Neutrophil (primary cell): ENCODE data around the gene PNPLA5.

ENCODE experiments used
- H3K27ac ChIP-seq: fragments of 200-600 bp; sonication (generic); 2 replicates; pipeline ENCODE4 v1.5.1; 2016; ENCODE audit warnings: mild to moderate bottlenecking, moderate library complexity
- H3K27me3 ChIP-seq: fragments of 200-600 bp; sonication (generic); 2 replicates; pipeline ENCODE4 v1.6.0; 2016; ENCODE audit warnings: mild to moderate bottlenecking
- H3K36me3 ChIP-seq: fragments of 200-600 bp; sonication (generic); 2 replicates; pipeline ENCODE4 v1.5.1; 2017
- H3K4me1 ChIP-seq, 2 experiments: fragments of 200-600 bp in 1 of 2; sonication (generic) in 1 of 2; 1 replicate in 1 of 2; 2 replicates in 1 of 2; pipeline versions ENCODE4 v1.5.1 to v1.6.1; 2013 to 2016; ENCODE audit warnings: low read depth in 1 of 2, low read length in 1 of 2, mild to moderate bottlenecking in 1 of 2, moderate library complexity in 1 of 2; ENCODE audit not compliant: control insufficient read depth in 1 of 2, insufficient read depth in 1 of 2
- H3K4me3 ChIP-seq, 2 experiments: fragments of 200-600 bp in 1 of 2; sonication (generic) in 1 of 2; 1 replicate in 1 of 2; 2 replicates in 1 of 2; pipeline ENCODE4 v1.5.1; 2013 to 2016; ENCODE audit warnings: low read depth in 1 of 2, low read length in 1 of 2, mild to moderate bottlenecking in 1 of 2, moderate library complexity in 1 of 2
- H3K9me3 ChIP-seq: fragments of 200-600 bp; sonication (generic); 2 replicates; pipeline ENCODE4 v1.5.1; 2016
- TF ChIP-seq, protein P1 (sequence below): fragments of 200-600 bp; sonication (generic); IDR thresholded peaks from 2 replicates; pipeline ENCODE4 v1.5.1; 2016; ENCODE audit warnings: antibody characterized with exemption

The PNPLA5 gene

DNA sequence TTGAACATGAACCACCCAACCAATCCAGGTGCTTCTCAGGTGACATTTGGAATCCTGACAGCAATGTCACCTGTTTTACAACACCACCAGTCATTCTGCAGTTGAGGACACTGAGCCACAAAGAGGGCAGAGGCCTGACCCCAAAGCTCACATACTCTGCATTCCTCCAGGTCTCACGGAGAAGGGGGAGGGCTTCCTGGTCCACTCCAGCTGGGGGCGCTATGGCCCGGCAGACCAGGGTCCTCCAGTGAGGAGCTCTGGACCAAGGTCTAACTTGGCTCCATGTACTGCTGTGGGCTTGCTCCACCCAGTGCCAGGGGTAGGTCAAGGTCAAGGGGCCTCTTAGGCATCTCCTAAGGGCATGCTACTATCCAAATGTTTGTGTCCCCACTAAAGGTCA lies 30.3 kb upstream of the PNPLA5 start:
- Histone ChIP-seq H3K36me3 (no peaks in the 10 kb centered on the region), H3K9me3 (no peaks in the 10 kb centered on the region), H3K27ac (no peak overlapping the region), H3K4me3 (no peak overlapping the region), H3K27me3 (peaks cover 80% of the 10 kb centered on the region), H3K4me1 (peaks cover 4 to 12% of the 10 kb centered on the region in 2 experiments)
- TF ChIP-seq, protein P1, sequence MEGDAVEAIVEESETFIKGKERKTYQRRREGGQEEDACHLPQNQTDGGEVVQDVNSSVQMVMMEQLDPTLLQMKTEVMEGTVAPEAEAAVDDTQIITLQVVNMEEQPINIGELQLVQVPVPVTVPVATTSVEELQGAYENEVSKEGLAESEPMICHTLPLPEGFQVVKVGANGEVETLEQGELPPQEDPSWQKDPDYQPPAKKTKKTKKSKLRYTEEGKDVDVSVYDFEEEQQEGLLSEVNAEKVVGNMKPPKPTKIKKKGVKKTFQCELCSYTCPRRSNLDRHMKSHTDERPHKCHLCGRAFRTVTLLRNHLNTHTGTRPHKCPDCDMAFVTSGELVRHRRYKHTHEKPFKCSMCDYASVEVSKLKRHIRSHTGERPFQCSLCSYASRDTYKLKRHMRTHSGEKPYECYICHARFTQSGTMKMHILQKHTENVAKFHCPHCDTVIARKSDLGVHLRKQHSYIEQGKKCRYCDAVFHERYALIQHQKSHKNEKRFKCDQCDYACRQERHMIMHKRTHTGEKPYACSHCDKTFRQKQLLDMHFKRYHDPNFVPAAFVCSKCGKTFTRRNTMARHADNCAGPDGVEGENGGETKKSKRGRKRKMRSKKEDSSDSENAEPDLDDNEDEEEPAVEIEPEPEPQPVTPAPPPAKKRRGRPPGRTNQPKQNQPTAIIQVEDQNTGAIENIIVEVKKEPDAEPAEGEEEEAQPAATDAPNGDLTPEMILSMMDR, result no peak

DNA sequence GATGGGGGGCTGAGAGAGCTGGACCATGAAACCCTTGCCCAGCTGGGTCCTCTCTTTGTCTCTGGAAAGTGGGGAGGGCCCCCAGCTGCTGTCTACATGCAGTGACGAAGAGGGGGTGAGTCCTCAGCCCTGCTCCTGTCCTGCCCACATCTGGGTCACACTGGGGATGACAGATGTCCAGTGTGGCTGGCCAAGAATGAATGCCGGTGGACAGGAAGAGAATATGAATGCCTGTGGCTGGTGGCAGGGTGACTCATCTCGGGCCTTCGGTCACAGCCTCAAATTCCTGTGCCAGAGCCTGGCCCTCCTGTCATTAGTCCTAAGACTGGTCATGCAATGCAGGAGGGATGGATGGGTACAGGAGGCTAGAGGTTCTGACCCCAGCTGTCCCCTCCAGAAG lies 29.6 kb upstream of the PNPLA5 start:
- H3K27ac ChIP-seq, result no peak overlapping the region
- H3K36me3 ChIP-seq, result no peaks in the 10 kb centered on the region
- H3K9me3 ChIP-seq, result no peaks in the 10 kb centered on the region
- peaks cover 78% of the 10 kb centered on the region for H3K27me3 ChIP-seq
- H3K4me1 ChIP-seq, result peaks cover 4 to 12% of the 10 kb centered on the region in 2 experiments
- H3K4me3 ChIP-seq, result no peak overlapping the region
- TF ChIP-seq, protein P1, result no peak

DNA sequence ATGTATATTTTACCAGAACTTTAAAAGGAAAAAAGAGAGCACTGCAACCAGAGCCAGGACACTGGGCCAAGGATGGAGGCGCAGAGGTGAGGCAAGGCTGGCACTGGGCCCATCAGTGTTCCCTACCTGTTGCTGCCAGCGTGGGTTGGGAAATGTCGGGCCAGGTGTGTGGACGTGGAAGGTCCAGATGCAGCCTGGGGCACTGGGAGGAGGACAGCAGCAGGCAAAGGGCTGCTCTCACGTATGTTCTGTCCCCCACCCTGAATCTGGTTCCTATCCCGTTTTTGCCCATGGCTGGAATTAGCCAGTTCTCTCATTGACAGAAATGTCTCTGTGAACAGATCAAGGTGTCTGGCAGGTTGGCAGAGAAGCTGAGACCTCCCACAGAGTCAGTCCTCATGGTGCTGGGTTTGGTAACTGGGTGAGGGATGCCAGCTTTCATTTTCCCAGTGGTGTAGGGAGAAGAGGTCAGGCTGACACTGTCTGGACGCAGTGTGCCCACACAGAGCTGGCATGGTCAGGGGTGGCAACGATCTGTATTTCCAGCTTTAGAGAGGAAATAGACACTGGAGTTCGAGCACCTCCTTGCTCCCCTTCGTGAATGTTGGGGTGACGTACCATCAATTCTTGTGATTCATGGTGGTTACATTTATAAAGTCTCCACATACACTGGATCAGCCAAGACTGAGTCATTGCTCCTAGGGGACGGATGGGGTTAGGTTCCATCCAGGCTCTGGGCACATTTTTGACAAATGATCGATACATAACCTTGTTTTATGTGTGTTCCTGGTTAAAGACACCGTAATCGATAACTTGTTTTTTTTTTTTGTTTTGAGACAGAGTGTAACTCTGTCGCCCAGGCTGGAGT lies 27.5 kb upstream of the PNPLA5 start:
- no peaks in the 10 kb centered on the region for H3K9me3 ChIP-seq
- no peak overlapping the region for H3K4me3 ChIP-seq
- TF ChIP-seq, protein P1, result no peak
- no peak overlapping the region for H3K27ac ChIP-seq
- peaks cover 4 to 12% of the 10 kb centered on the region in 2 experiments for H3K4me1 ChIP-seq
- H3K36me3 ChIP-seq, result no peaks in the 10 kb centered on the region
- H3K27me3 ChIP-seq, result peaks cover 65% of the 10 kb centered on the region

DNA sequence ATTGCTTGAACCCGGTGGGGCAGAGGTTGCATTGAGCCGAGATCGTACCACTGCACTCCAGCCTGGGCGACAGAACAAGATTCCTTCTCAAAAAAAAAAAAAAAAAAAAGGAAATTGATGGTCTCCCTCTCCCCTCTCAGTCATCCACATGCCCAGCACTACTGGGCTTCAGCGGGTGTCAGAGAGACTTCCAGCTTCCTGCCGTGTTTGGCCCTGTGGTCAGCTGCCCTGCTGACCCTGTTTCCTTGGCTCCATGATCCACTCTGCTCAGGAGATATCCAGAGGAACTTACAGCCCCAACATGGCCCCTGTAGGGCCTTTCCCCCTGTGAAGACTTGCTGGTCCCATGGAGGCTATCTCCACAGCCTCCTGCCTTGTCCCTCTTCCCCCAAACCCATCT lies 25.7 kb upstream of the PNPLA5 start:
- no peak overlapping the region for H3K4me3 ChIP-seq
- no peaks in the 10 kb centered on the region for H3K4me1 ChIP-seq
- H3K27ac ChIP-seq, result no peak overlapping the region
- peaks cover 46% of the 10 kb centered on the region for H3K27me3 ChIP-seq
- H3K36me3 ChIP-seq, result no peaks in the 10 kb centered on the region
- H3K9me3 ChIP-seq, result no peaks in the 10 kb centered on the region
- TF ChIP-seq, protein P1, result no peak

DNA sequence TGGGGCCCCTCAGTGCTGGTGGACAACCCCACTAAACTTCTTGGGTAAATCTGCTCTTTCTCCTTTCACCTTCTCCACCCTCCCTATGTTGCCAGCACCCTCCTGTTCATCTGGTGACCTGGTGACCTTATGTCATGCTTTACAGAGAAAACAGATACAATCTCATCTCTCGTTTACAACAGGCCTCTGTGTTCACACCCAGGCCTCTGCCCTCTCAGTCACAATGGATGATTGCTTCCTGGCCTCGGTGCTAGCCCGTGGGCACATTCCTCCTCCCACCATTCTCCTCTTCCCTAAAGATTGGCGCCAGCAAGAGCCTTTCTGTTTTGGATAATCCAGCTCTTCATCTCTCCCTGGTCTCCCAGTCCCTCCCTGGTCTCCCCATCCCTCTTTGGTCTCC lies 19.5 kb upstream of the PNPLA5 start:
- no peaks in the 10 kb centered on the region for H3K4me1 ChIP-seq
- TF ChIP-seq, protein P1, result no peak
- H3K36me3 ChIP-seq, result no peaks in the 10 kb centered on the region
- no peak overlapping the region for H3K27ac ChIP-seq
- H3K4me3 ChIP-seq, result no peak overlapping the region
- H3K27me3 ChIP-seq, result peaks cover 23% of the 10 kb centered on the region
- H3K9me3 ChIP-seq, result no peaks in the 10 kb centered on the region
